NOMO-1 treated with dmso at 0.1 percent for 144 hours (cell line): ENCODE measurements around the gene MOGAT1.
A peak's percentile ranks its signal among the peaks of the same experiment; 100 is the strongest.
"Not testable (repeated sequence)": the region's sequence is repeated elsewhere in the genome, so short reads cannot be mapped to it uniquely, and the experiment has no call there.

Experiments
- DNase-seq: peaks from one replicate; lab custom pipeline; 2025; ENCODE audit not compliant: unreplicated experiment; lab: John Stamatoyannopoulos, UW

Gene MOGAT1

DNA sequence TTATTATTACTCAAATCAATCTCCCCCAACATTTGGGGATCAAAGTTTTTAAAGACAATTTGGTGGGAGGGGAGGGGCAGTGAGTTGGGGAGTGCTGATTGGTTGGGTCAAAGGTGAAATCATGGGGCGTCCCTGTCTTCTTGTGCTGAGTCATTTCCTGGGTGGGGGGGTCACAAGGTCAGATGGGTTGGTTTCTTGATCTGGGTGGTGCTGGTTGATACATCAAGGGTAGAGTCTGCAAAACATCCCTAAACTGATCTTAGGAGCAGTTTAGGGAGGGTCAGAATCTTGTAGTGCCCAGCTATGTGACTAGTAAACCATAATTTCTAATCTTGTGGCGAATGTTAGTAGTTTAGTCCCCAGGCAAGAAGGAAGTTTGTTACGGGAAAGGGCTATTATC lies 67.4 kb downstream of the MOGAT1 start:
- DNase-seq: no peak

- no peak for DNase-seq
These were observed 68.5 kb downstream of the MOGAT1 start for GRCh38 chr2:222739939-222740338.

- no peak for DNase-seq
These were observed 71.9 kb downstream of the MOGAT1 start for GRCh38 chr2:222743251-222743812.

- DNase-seq: no peak
These were observed 74.5 kb downstream of the MOGAT1 start for GRCh38 chr2:222745836-222746559.

GRCh38 chr2:222747526-222748160 lies 76.2 kb downstream of the MOGAT1 start:
- DNase-seq: no peak

GRCh38 chr2:222750533-222750932 lies 79.1 kb downstream of the MOGAT1 start:
- no peak for DNase-seq

GRCh38 chr2:222751238-222751637 lies 79.8 kb downstream of the MOGAT1 start:
- peak; percentile 86 for DNase-seq

- DNase-seq: no peak
These were observed 80.6 kb downstream of the MOGAT1 start for GRCh38 chr2:222751821-222752719.

GRCh38 chr2:222752746-222753145 lies 81.3 kb downstream of the MOGAT1 start:
- no peak for DNase-seq

GRCh38 chr2:222753251-222753824 lies 81.9 kb downstream of the MOGAT1 start:
- no peak for DNase-seq

GRCh38 chr2:222754324-222754930 lies 83.0 kb downstream of the MOGAT1 start:
- DNase-seq: no peak

- DNase-seq: not testable (repeated sequence)
These were observed 84.1 kb downstream of the MOGAT1 start for GRCh38 chr2:222755593-222755992.

- no peak for DNase-seq
These were observed 84.9 kb downstream of the MOGAT1 start for GRCh38 chr2:222756362-222756831.

GRCh38 chr2:222756951-222757650 lies 85.6 kb downstream of the MOGAT1 start:
- no peak for DNase-seq
